Tibial nerve (tissue), 3 donors: ENCODE data around the gene PDE3B.
"Not testable (repeated sequence)": the region's sequence is repeated elsewhere in the genome, so short reads cannot be mapped to it uniquely, and the experiment has no call there.

Experiments
- POLR2A ChIP-seq, 2 donors: fragments of 450-650 bp; IDR thresholded peaks; one replicate each; pipeline ENCODE4 v1.6.1; 2017; ENCODE audit warnings: antibody characterized with exemption in 2 of 2, mild to moderate bottlenecking in 2 of 2, moderate library complexity in 2 of 2
- TF ChIP-seq, protein P1 (sequence below), 5 experiments: fragments of 200-600 bp in 3 of 5; fragments of 450-650 bp in 2 of 5; sonication (generic) in 3 of 5; IDR thresholded peaks; one replicate each; pipeline ENCODE4 v1.5.1; 2016 to 2019; ENCODE audit warnings: antibody characterized with exemption in 5 of 5, mild to moderate bottlenecking in 3 of 5, moderate library complexity in 2 of 5

- TF ChIP-seq POLR2A (IDR thresholded peaks at IDR 0.05): not testable (repeated sequence)
- TF ChIP-seq, protein P1, sequence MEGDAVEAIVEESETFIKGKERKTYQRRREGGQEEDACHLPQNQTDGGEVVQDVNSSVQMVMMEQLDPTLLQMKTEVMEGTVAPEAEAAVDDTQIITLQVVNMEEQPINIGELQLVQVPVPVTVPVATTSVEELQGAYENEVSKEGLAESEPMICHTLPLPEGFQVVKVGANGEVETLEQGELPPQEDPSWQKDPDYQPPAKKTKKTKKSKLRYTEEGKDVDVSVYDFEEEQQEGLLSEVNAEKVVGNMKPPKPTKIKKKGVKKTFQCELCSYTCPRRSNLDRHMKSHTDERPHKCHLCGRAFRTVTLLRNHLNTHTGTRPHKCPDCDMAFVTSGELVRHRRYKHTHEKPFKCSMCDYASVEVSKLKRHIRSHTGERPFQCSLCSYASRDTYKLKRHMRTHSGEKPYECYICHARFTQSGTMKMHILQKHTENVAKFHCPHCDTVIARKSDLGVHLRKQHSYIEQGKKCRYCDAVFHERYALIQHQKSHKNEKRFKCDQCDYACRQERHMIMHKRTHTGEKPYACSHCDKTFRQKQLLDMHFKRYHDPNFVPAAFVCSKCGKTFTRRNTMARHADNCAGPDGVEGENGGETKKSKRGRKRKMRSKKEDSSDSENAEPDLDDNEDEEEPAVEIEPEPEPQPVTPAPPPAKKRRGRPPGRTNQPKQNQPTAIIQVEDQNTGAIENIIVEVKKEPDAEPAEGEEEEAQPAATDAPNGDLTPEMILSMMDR (IDR thresholded peaks at IDR 0.05): not testable (repeated sequence)
Observed at GRCh38 chr11:14684234-14684915, 40.8 kb downstream of the PDE3B start.
